Panc1 (cell line): ENCODE results near the gene TMEM45A. TPM values are rescaled to one million over a fixed set of nuclear protein-coding genes. Genes with fewer than 3 reads are reported as not detected.

ENCODE experiments used
- ATAC-seq: fragments of 200-7000 bp; cut with Tn5 transposase; 2 replicates; pipeline ENCODE4 v1.9.1; 2020; ENCODE audit warnings: mild to moderate bottlenecking, moderate library complexity
- BruUV-seq: library from RNA; stranded (reverse); fragments of 400-500 nt; replicated peaks from 2 replicates; lab custom pipeline; 2021; lab: Mats Ljungman, UMichigan
- CTCF ChIA-PET: fragments of 300-600 bp; sonication (Branson Sonifier 250); formaldehyde crosslinking; loops from one replicate; lab custom pipeline; 2022; ENCODE audit warnings: antibody characterized with exemption; lab: Charles Lee
- POLR2A ChIA-PET: fragments of 300-600 bp; sonication (Branson Sonifier 250); formaldehyde crosslinking; loops from one replicate; lab custom pipeline; 2022; ENCODE audit warnings: antibody characterized with exemption; lab: Charles Lee
- DNase-seq: peaks from one replicate; pipeline ENCODE4 v3.0.0-alpha.2; 2010; ENCODE audit warnings: low read depth, low spot score
- H3K27ac ChIP-seq: 2 replicates; pipeline ENCODE4 v1.5.1; 2011; ENCODE audit warnings: mild to moderate bottlenecking, low read length, inconsistent platforms
- H3K27me3 ChIP-seq: fragments of 200-500 bp; sonication (Bioruptor generic); 2 replicates; pipeline ENCODE4 v1.6.0; 2014; ENCODE audit warnings: low read length, inconsistent platforms; ENCODE audit not compliant: control insufficient read depth, insufficient read depth
- H3K36me3 ChIP-seq: fragments of 200-500 bp; sonication (Bioruptor generic); 2 replicates; pipeline ENCODE4 v1.5.1; 2014; ENCODE audit warnings: inconsistent platforms, mild to moderate bottlenecking, low read length, moderate library complexity; ENCODE audit not compliant: control insufficient read depth, insufficient read depth
- H3K4me1 ChIP-seq: 2 replicates; pipeline ENCODE4 v1.5.1; 2011; ENCODE audit warnings: inconsistent platforms, mild to moderate bottlenecking, low read length, moderate library complexity; ENCODE audit not compliant: control insufficient read depth, insufficient read depth
- H3K4me3 ChIP-seq, 2 experiments: 2 replicates each; pipeline ENCODE4 v1.5.1; 2011 to 2012; ENCODE audit warnings: low read depth in 2 of 2, low read length in 2 of 2, mild to moderate bottlenecking in 2 of 2, inconsistent platforms in 1 of 2, moderate library complexity in 1 of 2
- H3K9me3 ChIP-seq: fragments of 200-500 bp; sonication (Bioruptor generic); 2 replicates; pipeline ENCODE4 v1.5.1; 2014; ENCODE audit warnings: low read depth, mild to moderate bottlenecking, inconsistent platforms, low read length, moderate library complexity; ENCODE audit not compliant: control insufficient read depth, insufficient read depth
- POLR2AphosphoS5 ChIP-seq: IDR thresholded peaks from 2 replicates; pipeline ENCODE4 v1.6.1; 2012; ENCODE audit warnings: mild to moderate bottlenecking, low read depth, low read length, moderate library complexity
- REST ChIP-seq, 2 experiments: IDR thresholded peaks; 2 replicates each; pipeline ENCODE4 v1.6.1; 2011 to 2012; ENCODE audit warnings: low read depth in 2 of 2, control low read depth in 1 of 2, low read length in 1 of 2, mild to moderate bottlenecking in 1 of 2, moderate library complexity in 1 of 2; ENCODE audit not compliant: insufficient read depth in 1 of 2
- SIN3A ChIP-seq: IDR thresholded peaks from 2 replicates; pipeline ENCODE4 v1.6.1; 2012; ENCODE audit warnings: low read depth, mild to moderate bottlenecking, low read length, moderate library complexity, borderline replicate concordance; ENCODE audit not compliant: insufficient read depth
- TCF7L2 ChIP-seq: IDR thresholded peaks from 2 replicates; pipeline ENCODE4 v1.6.1; 2011; ENCODE audit warnings: mild to moderate bottlenecking, low read depth, low read length, inconsistent platforms
- in situ Hi-C: cut with HindIII; loops from 2 replicates; pipeline ENCODE4 v1.10.0; 2016; ENCODE audit warnings: low sequenced_read_pairs, low pct_unique_long_range_greater_than_20kb
- intact Hi-C: fragments of 100-400 bp; cut with micrococcal nuclease; formaldehyde crosslinking; loops from one replicate; pipeline ENCODE4 v1.10.0; 2022; ENCODE audit not compliant: unreplicated experiment
- total RNA-seq: library from RNA; stranded (reverse); gene quantifications from one replicate; pipeline ENCODE4 v1.2.1, GENCODE V29; 2021; ENCODE audit not compliant: unreplicated experiment
- TF ChIP-seq, protein P1 (sequence below): fragments of 450-650 bp; IDR thresholded peaks from 2 replicates; pipeline ENCODE4 v1.5.1; 2017; ENCODE audit warnings: mild to moderate bottlenecking

TMEM45A gene
- total RNA-seq, 1 experiment from 2014 or later: 8.6 TPM

DNA sequence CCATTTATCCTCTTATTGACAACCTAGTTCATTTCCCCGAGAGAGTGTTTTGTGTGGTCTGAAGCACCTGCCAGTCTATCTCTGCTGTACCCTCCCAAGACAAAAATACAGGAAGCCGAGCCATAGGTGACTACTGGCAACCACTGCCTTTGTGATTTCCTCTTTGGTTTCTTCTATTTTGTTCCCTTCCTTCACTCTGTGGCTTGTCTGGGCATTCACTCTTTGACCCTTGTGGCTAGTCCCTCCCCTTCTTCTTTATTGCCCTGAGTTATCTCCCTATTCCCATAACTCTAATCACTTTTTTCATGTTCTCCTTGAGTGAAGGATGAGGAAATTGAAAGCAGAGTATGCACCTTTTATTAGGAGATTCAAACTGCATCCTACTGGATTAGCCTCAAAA lies 116.9 kb downstream of the TMEM45A start, which contains the start of gene ADGRG7:
ADGRG7 (plus strand) TSS at position 297 of the 400 bp plus-strand sequence. CDS start 256 bp downstream, outside the sequence.
- in situ Hi-C loops: no loop called here
- Histone ChIP-seq H3K4me1 (no peaks in the 10 kb centered on the region), H3K36me3 (no peaks in the 10 kb centered on the region), H3K27ac (no peak within 1 kb of the TSS), H3K4me3 (no peak within 1 kb of the TSS), H3K9me3 (no peaks in the 10 kb centered on the region), H3K27me3 (peaks cover 15% of the 10 kb centered on the region; the same call in 1 of the 2 replicates)
- ChIA-PET POLR2A (no interaction called here), CTCF (no interaction called here)
- DNase-seq (no peak), ATAC-seq (no peak)
- intact Hi-C loops: no loop called here
- TF ChIP-seq REST (IDR thresholded peaks at IDR 0.05; ENCODE audit: insufficient read depth in 1 of 2, low read depth in 2 of 2, low read length in 1 of 2) (no peak), POLR2AphosphoS5 (no peak), TCF7L2 (no peak), SIN3A (no peak)
- TF ChIP-seq, protein P1, sequence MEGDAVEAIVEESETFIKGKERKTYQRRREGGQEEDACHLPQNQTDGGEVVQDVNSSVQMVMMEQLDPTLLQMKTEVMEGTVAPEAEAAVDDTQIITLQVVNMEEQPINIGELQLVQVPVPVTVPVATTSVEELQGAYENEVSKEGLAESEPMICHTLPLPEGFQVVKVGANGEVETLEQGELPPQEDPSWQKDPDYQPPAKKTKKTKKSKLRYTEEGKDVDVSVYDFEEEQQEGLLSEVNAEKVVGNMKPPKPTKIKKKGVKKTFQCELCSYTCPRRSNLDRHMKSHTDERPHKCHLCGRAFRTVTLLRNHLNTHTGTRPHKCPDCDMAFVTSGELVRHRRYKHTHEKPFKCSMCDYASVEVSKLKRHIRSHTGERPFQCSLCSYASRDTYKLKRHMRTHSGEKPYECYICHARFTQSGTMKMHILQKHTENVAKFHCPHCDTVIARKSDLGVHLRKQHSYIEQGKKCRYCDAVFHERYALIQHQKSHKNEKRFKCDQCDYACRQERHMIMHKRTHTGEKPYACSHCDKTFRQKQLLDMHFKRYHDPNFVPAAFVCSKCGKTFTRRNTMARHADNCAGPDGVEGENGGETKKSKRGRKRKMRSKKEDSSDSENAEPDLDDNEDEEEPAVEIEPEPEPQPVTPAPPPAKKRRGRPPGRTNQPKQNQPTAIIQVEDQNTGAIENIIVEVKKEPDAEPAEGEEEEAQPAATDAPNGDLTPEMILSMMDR: no peak
- no TSS peak for BruUV-seq

- DNase-seq (no peak), ATAC-seq (no peak)
- no TSS peak for BruUV-seq
- Histone ChIP-seq H3K4me3 (no peak overlapping the region), H3K4me1 (no peaks in the 10 kb centered on the region), H3K36me3 (no peaks in the 10 kb centered on the region), H3K9me3 (no peaks in the 10 kb centered on the region), H3K27ac (no peak overlapping the region), H3K27me3 (peaks cover 15% of the 10 kb centered on the region; the same call in 1 of the 2 replicates)
- intact Hi-C loops: no loop called here
- in situ Hi-C loops: no loop called here
- ChIA-PET POLR2A (no interaction called here), CTCF (no interaction called here)
- no peak for TF ChIP-seq SIN3A
- TF ChIP-seq REST (IDR thresholded peaks at IDR 0.05; ENCODE audit: insufficient read depth in 1 of 2, low read depth in 2 of 2, low read length in 1 of 2): no peak
- no peak for TF ChIP-seq TCF7L2
- TF ChIP-seq, protein P1: no peak
- TF ChIP-seq POLR2AphosphoS5: no peak
These were observed 117.5 kb downstream of the TMEM45A start for GRCh38 chr3:100609963-100610362.
